Measurements from ENCODE around the gene UIMC1.
"Not testable (repeated sequence)": the region's sequence is repeated elsewhere in the genome, so short reads cannot be mapped to it uniquely, and the experiment has no call there.

The UIMC1 gene

GRCh38 chr5:177006265-177006972, at the start of gene UIMC1:
Gene UIMC1 (minus strand): TSS chr5:177006779. CDS start chr5:176982615, 24,164 bp downstream.
- peaks cover 26% of the 10 kb centered on the region for H3K4me1 ChIP-seq
- H3K27me3 ChIP-seq, result no peaks in the 10 kb centered on the region
- H3K9ac ChIP-seq, result peak within 1 kb of the TSS; percentile 93
- H3K27ac ChIP-seq, result peak within 1 kb of the TSS; percentile 93
- H3K36me3 ChIP-seq, result peaks cover 23% of the 10 kb centered on the region
- peaks cover 49% of the 10 kb centered on the region for H4K20me1 ChIP-seq
- peak within 1 kb of the TSS; percentile 84 for H3K4me2 ChIP-seq
- peak within 1 kb of the TSS; percentile 91 for H3K4me3 ChIP-seq
- no peaks in the 10 kb centered on the region; the same call in 1 of the 2 replicates for H3K9me3 ChIP-seq
- no peak for TF ChIP-seq Cebpa-rat (IDR thresholded peaks at IDR 0.05)

GRCh38 chr5:177049285-177049684, 42.7 kb upstream of the UIMC1 start:
- TF ChIP-seq Cebpa-rat (IDR thresholded peaks at IDR 0.05), result no peak
- no peaks in the 10 kb centered on the region for H4K20me1 ChIP-seq
- H3K9ac ChIP-seq, result no peak overlapping the region
- H3K9me3 ChIP-seq, result no peaks in the 10 kb centered on the region
- H3K27ac ChIP-seq, result no peak overlapping the region
- no peaks in the 10 kb centered on the region for H3K4me1 ChIP-seq
- no peaks in the 10 kb centered on the region for H3K27me3 ChIP-seq
- H3K4me3 ChIP-seq, result no peak overlapping the region
- H3K36me3 ChIP-seq, result peaks cover 94% of the 10 kb centered on the region
- H3K4me2 ChIP-seq, result no peak overlapping the region

GRCh38 chr5:177048531-177048930, 42.0 kb upstream of the UIMC1 start:
- H3K9ac ChIP-seq, H3K4me3 ChIP-seq, H3K9me3 ChIP-seq, H4K20me1 ChIP-seq, H3K4me1 ChIP-seq, H3K4me2 ChIP-seq, H3K27ac ChIP-seq, H3K27me3 ChIP-seq: not testable (repeated sequence)
- peaks cover 94% of the 10 kb centered on the region for H3K36me3 ChIP-seq

GRCh38 chr5:177045631-177046030, 39.1 kb upstream of the UIMC1 start:
- Histone ChIP-seq H3K27me3 (no peaks in the 10 kb centered on the region), H3K4me1 (peaks cover 5% of the 10 kb centered on the region; the same call in 1 of the 2 replicates), H3K9me3 (no peaks in the 10 kb centered on the region), H3K27ac (no peak overlapping the region), H3K4me3 (no peak overlapping the region), H3K4me2 (no peak overlapping the region), H3K9ac (no peak overlapping the region), H4K20me1 (peaks cover 10% of the 10 kb centered on the region; the same call in 1 of the 2 replicates), H3K36me3 (peaks cover 94% of the 10 kb centered on the region)
- TF ChIP-seq Cebpa-rat (IDR thresholded peaks at IDR 0.05), result no peak

- no peak for TF ChIP-seq Cebpa-rat (IDR thresholded peaks at IDR 0.05)
- H3K9me3 ChIP-seq, result no peaks in the 10 kb centered on the region
- no peak overlapping the region for H3K4me2 ChIP-seq
- H3K4me3 ChIP-seq, result no peak overlapping the region
- no peaks in the 10 kb centered on the region for H3K27me3 ChIP-seq
- peaks cover 5% of the 10 kb centered on the region; the same call in 1 of the 2 replicates for H3K4me1 ChIP-seq
- no peak overlapping the region for H3K27ac ChIP-seq
- H3K36me3 ChIP-seq, result peaks cover 93% of the 10 kb centered on the region
- peaks cover 16% of the 10 kb centered on the region for H4K20me1 ChIP-seq
- no peak overlapping the region for H3K9ac ChIP-seq
Measured at GRCh38 chr5:177044641-177045040, 38.1 kb upstream of the UIMC1 start.

GRCh38 chr5:177043958-177044357, 37.4 kb upstream of the UIMC1 start:
- Histone ChIP-seq H3K4me1 (peaks cover 8% of the 10 kb centered on the region), H3K9ac (no peak overlapping the region), H3K4me2 (no peak overlapping the region), H4K20me1 (peaks cover 23% of the 10 kb centered on the region), H3K36me3 (peaks cover 93% of the 10 kb centered on the region), H3K9me3 (no peaks in the 10 kb centered on the region), H3K27ac (no peak overlapping the region), H3K27me3 (no peaks in the 10 kb centered on the region), H3K4me3 (no peak overlapping the region)
- no peak for TF ChIP-seq Cebpa-rat (IDR thresholded peaks at IDR 0.05)

- peaks cover 86% of the 10 kb centered on the region for H3K36me3 ChIP-seq
Measured at GRCh38 chr5:177043114-177043513, 36.5 kb upstream of the UIMC1 start.

GRCh38 chr5:177041936-177042335, 35.4 kb upstream of the UIMC1 start:
- Histone ChIP-seq H3K27ac (no peak overlapping the region), H3K9ac (no peak overlapping the region), H4K20me1 (peaks cover 43% of the 10 kb centered on the region), H3K36me3 (peaks cover 74% of the 10 kb centered on the region), H3K9me3 (no peaks in the 10 kb centered on the region), H3K4me2 (no peak overlapping the region), H3K27me3 (no peaks in the 10 kb centered on the region), H3K4me3 (no peak overlapping the region), H3K4me1 (peaks cover 22% of the 10 kb centered on the region)
- TF ChIP-seq Cebpa-rat (IDR thresholded peaks at IDR 0.05), result no peak

More at GRCh38 chr5:177043114-177043513, 36.5 kb upstream of the UIMC1 start:
- Histone ChIP-seq H3K4me3 (no peak overlapping the region), H3K27ac (no peak overlapping the region), H3K9me3 (no peaks in the 10 kb centered on the region), H4K20me1 (peaks cover 31% of the 10 kb centered on the region), H3K27me3 (no peaks in the 10 kb centered on the region), H3K4me1 (peaks cover 16% of the 10 kb centered on the region), H3K4me2 (no peak overlapping the region), H3K9ac (no peak overlapping the region)
- no peak for TF ChIP-seq Cebpa-rat (IDR thresholded peaks at IDR 0.05)

- no peak for TF ChIP-seq Cebpa-rat (IDR thresholded peaks at IDR 0.05)
- no peak overlapping the region for H3K4me3 ChIP-seq
- no peak overlapping the region for H3K4me2 ChIP-seq
- no peaks in the 10 kb centered on the region for H3K27me3 ChIP-seq
- peaks cover 70% of the 10 kb centered on the region for H3K36me3 ChIP-seq
- H3K27ac ChIP-seq, result no peak overlapping the region
- peaks cover 31% of the 10 kb centered on the region for H3K4me1 ChIP-seq
- no peak overlapping the region for H3K9ac ChIP-seq
- H4K20me1 ChIP-seq, result peaks cover 53% of the 10 kb centered on the region
- H3K9me3 ChIP-seq, result no peaks in the 10 kb centered on the region
Measured at GRCh38 chr5:177040814-177041420, 34.3 kb upstream of the UIMC1 start.

- H3K4me2 ChIP-seq, result peak overlapping the region; percentile 61; the same call in 1 of the 2 replicates
- TF ChIP-seq Cebpa-rat (IDR thresholded peaks at IDR 0.05), result no peak
- peaks cover 64% of the 10 kb centered on the region for H4K20me1 ChIP-seq
- no peaks in the 10 kb centered on the region; the same call in 1 of the 2 replicates for H3K9me3 ChIP-seq
- H3K4me1 ChIP-seq, result peaks cover 35% of the 10 kb centered on the region
- no peaks in the 10 kb centered on the region for H3K27me3 ChIP-seq
- no peak overlapping the region for H3K27ac ChIP-seq
- no peak overlapping the region for H3K9ac ChIP-seq
- no peak overlapping the region for H3K4me3 ChIP-seq
- H3K36me3 ChIP-seq, result peaks cover 63% of the 10 kb centered on the region
Measured at GRCh38 chr5:177036921-177037320, 30.3 kb upstream of the UIMC1 start.

Measured in BLaER1 (cell line).